Jurkat, Clone E6-1 (cell line): ENCODE results near the gene ZNF391. TPM values are rescaled to one million over a fixed set of nuclear protein-coding genes. Genes with fewer than 3 reads are reported as not detected.
"Not testable (repeated sequence)": the region's sequence is repeated elsewhere in the genome, so short reads cannot be mapped to it uniquely, and the experiment has no call there.

Source experiments
- DNase-seq: peaks from one replicate; pipeline ENCODE4 v3.0.0-alpha.2; 2011; ENCODE audit warnings: low read depth, low spot score
- H3K4me3 ChIP-seq: 2 replicates; pipeline ENCODE4 v1.5.1; 2011; ENCODE audit warnings: mild to moderate bottlenecking, low read length, control low read depth, moderate library complexity
- polyA plus RNA-seq: library from polyadenylated mRNA; unstranded; fragments of >200 nt; gene quantifications from one replicate; pipeline ENCODE4 v1.2.1, GENCODE V29; 2012; ENCODE audit warnings: missing spikeins; ENCODE audit not compliant: insufficient read length, insufficient read depth

Gene ZNF391
- not detected for polyA plus RNA-seq

DNA sequence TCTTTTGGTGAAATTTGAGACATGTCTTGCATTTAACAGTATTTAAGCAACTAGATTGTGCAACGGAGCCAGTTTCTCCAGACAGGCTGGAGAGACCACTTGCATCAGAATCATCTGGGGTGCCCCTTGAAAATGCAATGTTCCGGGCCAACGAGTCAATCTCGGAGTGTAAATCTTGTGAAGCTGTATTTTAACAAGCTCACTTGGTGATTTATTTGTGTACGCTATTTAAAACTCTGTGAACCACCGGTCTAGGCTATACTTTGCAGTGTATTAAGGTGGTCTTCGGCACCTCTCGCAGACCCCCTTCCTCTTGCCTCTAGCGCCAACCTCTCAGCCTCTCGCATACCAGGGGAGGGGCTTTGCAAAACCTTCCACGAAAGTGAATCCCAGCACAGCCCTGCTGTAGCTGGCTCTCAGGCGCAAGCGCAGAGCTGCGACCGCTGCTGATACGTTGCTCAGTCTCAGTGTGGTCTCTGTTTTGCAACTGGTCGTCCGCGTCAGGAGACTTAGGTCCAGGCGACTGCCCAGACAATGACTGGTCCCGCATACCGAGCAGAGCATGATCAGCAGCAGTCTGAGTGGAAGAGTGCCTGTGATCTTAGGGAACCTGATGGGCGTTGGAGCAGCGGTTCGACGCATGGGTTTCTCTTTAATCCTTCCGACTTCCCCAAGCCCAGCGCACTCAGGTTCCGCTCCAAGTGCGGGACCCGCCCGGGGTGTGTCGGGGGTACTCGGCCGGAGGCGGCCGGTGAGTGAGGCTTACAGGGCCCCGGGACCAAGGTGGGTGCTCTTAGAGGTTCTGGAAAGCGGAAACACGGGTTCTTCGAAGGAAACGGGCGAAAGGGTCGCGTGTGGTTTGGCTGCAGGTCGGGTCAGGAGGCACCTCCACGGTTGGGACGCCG lies at the start of gene ZNF391:
Gene ZNF391, plus strand, starts transcription at position 467 of the 905 bp plus-strand sequence. CDS start 11,612 bp downstream, outside the sequence.
- DNase-seq, result peak; percentile 64

GRCh38 chr6:27352850-27353249 lies 35.7 kb upstream of the ZNF391 start:
- no peak overlapping the region for H3K4me3 ChIP-seq
- no peak for DNase-seq

More for the DNA sequence above, at the start of gene ZNF391:
- peak within 1 kb of the TSS; percentile 60 for H3K4me3 ChIP-seq

- DNase-seq, result no peak
- H3K4me3 ChIP-seq, result no peak overlapping the region
Measured at GRCh38 chr6:27358786-27359185, 29.8 kb upstream of the ZNF391 start.

DNA sequence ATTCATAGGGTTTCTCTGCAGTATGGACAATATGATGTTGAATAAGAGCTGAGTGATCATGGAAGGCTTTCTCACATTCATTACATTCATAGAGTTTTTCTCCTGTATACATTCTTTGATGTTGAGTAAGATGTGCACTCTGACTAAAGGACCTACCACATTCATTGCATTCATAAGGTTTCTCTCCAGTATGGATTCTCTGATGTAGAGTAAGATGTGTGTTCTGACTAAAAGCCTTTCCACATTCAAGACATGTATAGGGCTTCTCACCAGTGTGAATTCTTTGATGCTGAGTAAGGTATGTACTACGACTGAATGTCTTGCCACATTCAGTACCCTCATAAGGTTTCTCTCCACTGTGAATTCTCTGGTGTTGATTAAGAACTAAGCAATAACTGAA lies 29.3 kb upstream of the ZNF391 start:
- DNase-seq, result no peak

DNA sequence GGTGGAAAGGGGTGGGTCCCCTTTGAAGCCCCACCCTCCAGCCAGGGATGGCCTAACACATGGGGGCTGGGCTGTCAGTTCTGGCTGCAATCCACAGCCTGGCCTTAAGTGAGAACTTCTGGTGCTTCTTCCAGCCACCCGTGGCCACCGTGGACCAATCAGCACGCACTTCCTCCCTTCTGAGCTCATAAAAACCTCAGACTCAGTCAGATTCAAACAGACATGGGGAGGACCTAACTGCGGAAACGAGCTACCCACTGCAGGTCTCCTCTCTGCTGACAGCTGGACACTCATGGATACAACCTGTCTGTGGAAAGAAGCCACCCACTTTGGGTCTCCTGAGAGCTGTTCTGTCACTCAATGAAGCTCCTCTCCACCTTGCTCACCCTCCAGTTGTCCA lies 20.4 kb upstream of the ZNF391 start:
- no peak for DNase-seq
- no peak overlapping the region for H3K4me3 ChIP-seq

More for the DNA sequence above, 29.3 kb upstream of the ZNF391 start:
- H3K4me3 ChIP-seq, result no peak overlapping the region

GRCh38 chr6:27370391-27370790 lies 18.2 kb upstream of the ZNF391 start:
- DNase-seq, result no peak
- H3K4me3 ChIP-seq, result no peak overlapping the region

DNA sequence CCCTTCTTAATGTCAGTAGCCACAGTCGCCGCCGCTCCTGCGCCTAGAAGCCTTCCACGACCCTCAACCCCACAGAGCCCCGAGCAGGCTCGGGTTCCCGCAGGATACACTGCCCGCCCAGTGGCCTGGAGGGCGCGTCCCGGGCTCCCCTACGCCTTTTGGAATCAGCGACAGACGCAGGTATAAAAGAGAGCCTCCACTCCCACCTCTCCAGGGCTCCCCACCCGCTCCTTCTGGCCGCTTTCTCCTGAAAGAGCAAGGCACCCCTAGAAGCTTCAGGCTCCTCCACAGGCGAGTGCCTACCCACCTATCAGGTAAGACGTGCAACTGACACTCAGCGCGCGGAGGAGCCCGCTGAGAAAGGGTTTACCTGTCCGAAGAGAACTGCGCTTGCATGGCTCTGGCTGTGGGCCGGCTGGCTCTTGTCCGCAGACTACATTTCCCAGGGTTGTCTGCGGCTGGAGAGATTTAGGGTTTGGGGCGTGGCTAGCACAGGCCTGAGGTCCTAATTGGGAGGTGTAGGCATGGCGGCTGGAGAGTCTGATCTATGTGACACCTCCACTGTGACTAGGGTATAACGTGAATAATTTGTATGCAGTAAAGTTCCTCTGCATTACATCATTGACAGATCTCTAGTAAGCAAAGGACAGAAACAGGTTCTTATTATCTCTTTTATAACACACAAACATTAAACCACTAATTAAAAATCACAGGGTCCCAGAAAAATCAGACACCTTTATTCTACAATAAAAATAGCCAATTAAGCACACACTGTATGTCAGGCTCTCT lies 13.5 kb upstream of the ZNF391 start:
- no peak overlapping the region for H3K4me3 ChIP-seq
- DNase-seq, result no peak

GRCh38 chr6:27375613-27376079 lies 12.9 kb upstream of the ZNF391 start:
- no peak overlapping the region for H3K4me3 ChIP-seq

DNA sequence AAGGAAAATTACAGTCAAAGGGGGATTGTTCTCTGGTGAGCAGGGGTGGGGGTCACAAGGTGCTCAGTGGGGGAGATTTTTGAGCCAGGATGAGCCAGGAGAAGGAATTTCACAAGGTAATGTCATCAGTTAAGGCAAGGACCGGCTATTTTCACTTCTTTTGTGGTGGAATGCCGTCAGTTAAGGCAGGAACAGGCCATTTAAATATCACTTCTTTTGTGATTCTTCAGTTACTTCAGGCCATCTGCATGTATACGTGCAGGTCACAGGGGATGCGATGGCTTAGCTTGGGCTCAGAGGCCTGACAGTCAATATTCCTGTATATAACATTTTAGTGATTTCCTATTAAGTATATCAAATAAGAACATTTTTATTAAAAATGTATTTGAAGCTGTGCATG lies 10.2 kb upstream of the ZNF391 start:
- DNase-seq, H3K4me3 ChIP-seq: not testable (repeated sequence)

More at GRCh38 chr6:27375613-27376079, 12.9 kb upstream of the ZNF391 start:
- DNase-seq, result peak; percentile 12

DNA sequence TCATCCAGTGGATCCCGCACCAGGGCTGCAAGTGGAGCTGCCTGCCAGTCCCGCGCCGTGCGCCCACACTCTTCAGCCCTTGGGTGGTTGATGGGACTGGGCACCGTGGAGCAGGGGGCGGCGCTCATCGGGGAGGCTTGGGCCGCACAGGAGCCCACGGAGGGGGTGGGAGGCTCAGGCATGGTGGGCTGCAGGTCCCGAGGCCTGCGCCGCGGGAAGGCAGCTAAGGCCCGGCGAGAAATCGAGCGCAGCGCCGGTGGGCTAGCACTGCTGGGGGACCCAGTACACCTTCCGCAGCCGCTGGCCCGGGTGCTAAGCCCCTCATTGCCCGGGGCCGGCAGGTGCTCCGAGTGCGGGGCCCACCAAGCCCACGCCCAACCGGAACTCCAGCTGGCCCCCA lies 7.6 kb upstream of the ZNF391 start:
- DNase-seq, H3K4me3 ChIP-seq: not testable (repeated sequence)

GRCh38 chr6:27383011-27383410 lies 5.5 kb upstream of the ZNF391 start:
- no peak for DNase-seq
- no peak overlapping the region for H3K4me3 ChIP-seq

DNA sequence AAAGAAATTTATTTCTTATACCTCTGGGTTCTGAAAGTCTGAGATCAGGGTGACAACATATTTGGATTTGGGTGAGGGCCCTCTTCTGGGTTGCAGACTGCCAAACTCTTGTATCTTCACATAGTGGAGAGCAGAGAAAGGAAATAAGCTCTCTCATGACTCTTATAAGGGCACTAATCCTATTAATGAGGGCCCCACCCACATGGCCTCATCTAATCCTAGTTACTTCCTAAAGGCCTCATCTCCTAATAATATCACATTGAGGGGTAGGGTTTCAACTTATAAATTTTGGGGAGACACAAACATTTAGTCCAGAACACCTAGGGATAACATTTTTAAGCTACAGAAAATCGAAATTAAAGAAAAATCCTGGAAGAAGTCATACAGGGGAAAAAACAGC lies 5.1 kb upstream of the ZNF391 start:
- H3K4me3 ChIP-seq, result no peak overlapping the region
- no peak for DNase-seq

GRCh38 chr6:27392623-27393022 lies 4.1 kb downstream of the ZNF391 start:
- no peak overlapping the region for H3K4me3 ChIP-seq
- DNase-seq, result no peak

DNA sequence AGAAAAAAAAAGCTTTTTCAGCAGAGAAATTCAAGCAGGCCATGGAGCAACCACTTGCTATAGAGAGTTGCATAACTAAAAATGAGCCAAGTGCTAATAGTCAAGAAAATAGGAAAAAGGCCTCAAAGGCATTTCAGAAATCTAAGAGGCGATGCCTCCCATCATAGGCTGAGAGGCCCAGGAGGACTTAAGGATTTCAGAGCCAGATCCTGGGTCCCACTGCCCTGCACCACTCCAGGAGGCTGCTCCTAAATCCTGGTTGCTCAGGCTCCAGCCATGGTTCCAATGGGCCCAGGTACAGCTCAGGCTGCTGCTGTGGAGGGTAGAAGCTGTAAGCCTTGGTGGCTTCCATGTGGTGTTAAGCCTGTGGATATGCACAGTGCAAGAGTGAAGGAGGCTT lies 5.5 kb downstream of the ZNF391 start:
- DNase-seq, result no peak

GRCh38 chr6:27400877-27401642 lies 12.5 kb downstream of the ZNF391 start:
- H3K4me3 ChIP-seq, result no peak overlapping the region
- DNase-seq, result no peak

More for the DNA sequence above, 5.5 kb downstream of the ZNF391 start:
- no peak overlapping the region for H3K4me3 ChIP-seq

- no peak for DNase-seq
- no peak overlapping the region for H3K4me3 ChIP-seq
Measured at GRCh38 chr6:27406085-27406484, 17.5 kb downstream of the ZNF391 start.

DNA sequence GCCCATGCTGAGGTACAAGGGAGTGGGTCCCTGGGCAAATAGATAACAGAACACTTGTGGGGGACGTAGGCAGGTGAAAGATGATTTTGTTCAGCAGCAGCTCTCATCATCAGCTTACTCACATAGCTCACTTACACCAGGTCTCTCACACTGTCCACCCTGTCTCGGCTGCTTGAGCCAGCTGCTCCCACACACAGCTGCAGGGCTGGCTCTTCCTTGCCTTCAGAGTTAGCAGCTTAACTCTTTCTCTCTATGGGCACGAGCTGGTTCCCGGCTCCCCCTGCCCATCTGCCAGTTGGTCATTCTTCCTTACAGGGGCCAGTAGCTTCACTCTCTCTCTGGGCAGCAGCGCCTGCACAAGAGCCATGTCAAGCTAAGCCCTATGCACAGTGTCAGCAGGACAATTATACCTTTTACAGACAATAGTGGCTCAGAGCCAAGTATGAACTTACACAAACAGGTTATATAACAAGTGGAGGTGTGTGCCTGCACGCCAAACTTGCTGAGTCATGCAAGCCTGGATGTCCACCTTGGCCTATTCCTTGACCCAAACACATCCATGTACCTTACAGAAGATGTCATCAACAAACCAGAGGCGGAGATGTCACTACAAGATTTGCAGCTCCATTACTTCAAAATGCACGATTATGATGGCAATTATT lies 18.7 kb downstream of the ZNF391 start:
- H3K4me3 ChIP-seq, result no peak overlapping the region
- DNase-seq, result no peak

DNA sequence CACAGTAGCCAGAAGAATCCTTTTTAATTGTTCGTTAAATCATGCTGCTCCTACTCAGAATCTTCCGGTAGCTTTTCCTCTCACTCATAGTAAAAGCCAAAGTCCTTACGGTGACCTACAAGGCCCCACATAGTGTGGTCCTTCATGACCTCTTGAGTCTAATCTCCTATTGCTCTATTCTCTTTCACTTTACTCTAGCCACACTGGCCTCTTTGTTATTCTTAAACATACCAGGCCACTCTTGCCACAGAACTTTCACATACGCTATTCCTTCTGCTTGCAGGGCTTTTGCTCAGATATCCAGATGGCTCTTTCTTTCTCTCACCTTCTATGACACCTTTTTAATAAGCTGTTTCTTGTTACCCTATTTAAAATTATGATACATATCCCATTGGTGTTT lies 25.7 kb downstream of the ZNF391 start:
- DNase-seq, result no peak
- H3K4me3 ChIP-seq, result no peak overlapping the region

GRCh38 chr6:27414996-27415395 lies 26.4 kb downstream of the ZNF391 start:
- no peak overlapping the region for H3K4me3 ChIP-seq
- no peak for DNase-seq
